NCI-H128 (cell line): ENCODE data around the gene ZNF710.
"Not testable (repeated sequence)": the region's sequence is repeated elsewhere in the genome, so short reads cannot be mapped to it uniquely, and the experiment has no call there.

Source experiments
- DNase-seq: peaks from one replicate; lab custom pipeline; 2025; ENCODE audit not compliant: unreplicated experiment; lab: John Stamatoyannopoulos, UW

Gene ZNF710

DNA sequence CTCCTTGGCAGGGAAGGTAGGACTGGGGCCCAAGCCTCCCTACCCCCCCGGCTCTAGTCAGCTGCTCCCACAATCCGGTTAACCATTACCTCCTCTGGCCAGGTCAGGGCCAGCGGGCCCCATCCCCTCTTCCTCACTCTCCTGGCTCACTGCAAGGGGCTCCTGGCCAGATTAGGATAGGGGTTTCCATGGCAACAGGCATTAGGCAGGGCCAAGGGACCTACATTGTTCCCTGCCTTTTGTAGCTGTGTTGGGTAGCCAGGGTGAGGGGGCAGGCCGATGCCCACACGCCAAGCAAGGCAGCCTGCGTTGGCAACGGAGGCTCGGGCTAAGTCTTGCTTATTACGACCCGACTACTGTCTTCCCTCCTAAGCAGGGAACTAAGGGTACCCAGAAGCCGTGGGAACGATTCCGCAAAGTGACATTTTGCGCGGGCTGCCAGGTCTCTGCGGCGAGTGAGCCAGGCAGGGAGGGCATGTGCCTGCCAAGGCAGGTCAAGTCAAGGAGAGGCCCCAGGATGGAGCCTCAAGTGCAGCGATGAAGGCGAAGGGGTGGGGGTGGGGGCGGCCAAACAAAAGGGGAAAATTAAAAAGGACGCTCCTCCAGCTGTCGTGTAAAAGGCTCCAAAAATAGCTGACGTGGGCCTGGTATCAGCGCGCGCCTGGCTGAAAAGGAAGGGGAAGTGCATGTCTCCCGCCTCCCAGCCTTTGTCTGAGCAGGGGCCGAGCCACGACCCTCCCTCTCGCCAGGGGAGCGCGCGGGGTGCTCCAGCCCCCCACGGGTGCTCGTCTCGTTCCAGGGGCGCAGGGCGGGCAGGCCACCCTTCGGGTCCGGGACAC lies 100.2 kb downstream of the ZNF710 start:
- DNase-seq = no peak

DNA sequence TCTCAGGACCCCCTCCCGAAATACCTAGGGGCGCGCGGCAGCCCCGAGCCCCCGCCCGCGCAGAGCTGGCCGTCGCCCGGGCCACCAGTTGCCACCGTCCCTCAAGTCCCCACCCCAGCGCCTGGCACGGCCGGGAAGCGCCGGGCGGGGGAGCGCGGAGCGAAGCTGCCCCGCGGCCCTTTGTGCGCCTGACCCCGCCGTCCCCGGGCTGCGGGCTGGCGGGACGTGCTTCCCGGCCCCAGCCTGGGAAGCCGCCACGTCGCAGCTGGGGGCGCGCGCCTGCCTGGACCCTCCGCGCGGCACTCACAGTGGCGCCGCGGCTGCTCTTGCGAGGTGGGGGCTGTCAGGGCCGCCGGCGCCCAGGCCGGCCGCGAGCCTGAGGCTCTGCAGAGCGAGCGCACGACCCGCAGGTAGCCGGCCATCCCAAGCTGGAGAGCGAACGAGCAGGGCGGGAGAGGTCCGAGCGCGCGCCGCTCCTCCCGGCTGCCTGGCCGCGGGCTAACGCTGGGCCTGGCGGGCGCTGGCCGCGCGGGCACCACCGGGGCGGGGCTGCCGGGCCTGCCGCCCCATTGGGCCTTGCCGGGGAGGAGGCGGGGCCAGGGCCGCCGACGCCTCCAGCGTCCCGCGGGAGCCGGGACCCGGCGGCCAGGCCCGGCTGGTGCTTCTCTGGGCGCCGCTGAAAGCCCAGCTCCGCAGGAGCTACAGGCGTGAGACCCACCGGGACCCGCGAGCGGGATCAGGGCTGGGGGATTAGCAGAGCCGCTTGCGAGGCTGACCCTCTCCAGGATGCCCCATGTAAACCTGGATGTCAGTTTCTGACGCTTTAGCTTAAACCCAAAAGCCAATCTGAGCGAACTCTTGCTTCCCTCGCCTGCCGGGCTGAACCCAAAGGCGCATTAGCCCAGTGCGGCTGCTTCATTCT lies 101.1 kb downstream of the ZNF710 start, which contains the start of gene IDH2:
Gene IDH2, minus strand, starts transcription at position 500 of the 922 bp plus-strand sequence. Its CDS starts 78 bp downstream, at position 422.
- peak; percentile 28 for DNase-seq

DNA sequence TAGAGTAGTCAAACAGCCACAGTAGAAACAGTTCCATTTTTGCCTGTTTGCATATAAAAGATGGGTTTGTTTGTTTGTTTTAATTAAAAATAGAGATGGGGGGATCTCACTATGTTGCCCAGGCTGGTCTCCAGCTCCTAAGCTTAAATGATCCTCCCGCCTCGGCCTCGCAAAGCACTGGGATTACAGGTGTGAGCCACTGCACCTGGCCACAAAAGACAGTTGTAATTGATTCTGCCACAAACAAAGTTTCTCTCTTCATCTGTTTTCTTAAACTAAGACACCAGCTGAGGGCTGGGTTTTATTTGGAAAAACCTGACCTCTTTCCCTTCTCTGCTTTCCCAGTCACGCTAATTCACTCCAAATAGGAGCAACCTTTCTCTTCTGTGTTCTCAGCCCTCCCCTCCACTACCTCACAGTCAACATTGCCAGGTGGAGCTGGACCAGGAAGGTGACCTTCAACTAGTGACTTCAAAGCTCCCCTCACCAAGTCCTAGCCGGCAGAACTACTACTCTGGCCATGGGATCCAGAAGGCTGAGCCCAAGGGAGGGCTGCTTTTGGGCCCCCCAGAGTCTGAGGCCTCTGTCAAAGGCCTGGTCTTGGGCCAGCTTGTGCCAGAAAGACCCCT lies 102.7 kb downstream of the ZNF710 start:
- DNase-seq = no peak

DNA sequence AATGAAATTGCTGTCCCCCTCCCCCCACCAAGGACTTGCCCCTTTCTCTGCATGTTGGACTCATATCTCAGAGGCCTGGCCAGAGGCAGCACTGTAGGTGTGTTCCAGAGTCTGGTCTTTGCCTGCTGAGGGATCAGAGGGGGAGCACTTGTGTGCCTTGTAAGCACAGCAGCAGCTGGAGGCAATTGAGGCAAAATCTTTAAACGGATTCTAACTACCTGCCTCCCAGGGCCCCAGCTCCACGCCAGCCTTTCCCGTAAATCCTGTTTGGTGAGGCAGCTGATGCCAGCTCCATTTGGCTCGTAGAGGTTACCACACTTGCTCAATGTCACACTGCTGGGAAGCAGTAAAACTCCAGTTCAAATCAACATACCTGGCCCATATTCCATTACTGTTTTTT lies 103.4 kb downstream of the ZNF710 start:
- DNase-seq = no peak

DNA sequence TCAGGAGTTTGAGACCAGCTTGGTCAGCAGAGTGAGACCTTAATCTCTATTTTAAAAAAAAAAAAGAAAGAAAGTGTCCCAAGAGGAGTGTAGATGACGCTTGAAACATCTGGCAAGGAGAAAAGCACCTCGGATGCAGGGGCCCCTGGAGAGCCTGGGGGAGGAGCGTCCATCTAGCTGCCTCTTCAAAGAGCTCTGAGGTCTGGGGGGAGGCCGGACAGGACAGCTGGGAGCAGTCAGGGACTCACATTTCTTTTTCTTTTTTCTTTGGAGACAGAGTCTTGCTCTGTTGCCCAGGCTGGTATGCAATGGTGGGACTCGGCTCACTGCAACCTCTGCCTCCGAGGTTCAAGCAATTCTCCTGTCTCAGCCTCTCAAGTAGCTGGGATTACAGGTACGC lies 104.4 kb downstream of the ZNF710 start:
- DNase-seq = no peak

DNA sequence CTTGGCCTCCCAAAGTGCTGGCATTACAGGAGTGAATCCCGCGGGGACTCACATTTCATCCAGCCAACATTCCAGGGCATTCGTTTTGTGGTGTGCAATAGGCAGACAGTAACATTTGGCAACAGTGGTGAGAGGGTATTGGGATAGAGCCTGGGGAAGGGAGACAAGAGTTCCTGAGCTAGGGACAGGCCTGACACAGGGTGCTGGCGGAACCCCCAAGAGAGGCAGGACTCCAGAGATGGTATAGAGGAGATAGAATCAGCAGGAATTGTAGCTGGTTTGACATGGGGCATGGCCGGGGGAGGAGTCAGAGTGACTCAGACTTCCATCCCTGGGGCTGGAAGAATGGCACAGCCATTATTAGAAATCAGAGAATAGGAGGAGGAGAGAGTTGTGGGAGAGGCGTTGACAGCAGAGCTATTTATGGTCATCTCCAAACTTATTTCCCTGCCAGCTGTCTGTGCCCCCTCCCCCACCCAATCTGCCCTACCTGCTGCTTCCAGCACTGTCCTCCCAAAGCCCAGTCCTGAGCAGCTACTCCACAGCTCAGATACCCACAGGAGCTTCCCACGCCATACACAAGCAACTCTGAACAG lies 105.5 kb downstream of the ZNF710 start:
- DNase-seq = no peak

DNA sequence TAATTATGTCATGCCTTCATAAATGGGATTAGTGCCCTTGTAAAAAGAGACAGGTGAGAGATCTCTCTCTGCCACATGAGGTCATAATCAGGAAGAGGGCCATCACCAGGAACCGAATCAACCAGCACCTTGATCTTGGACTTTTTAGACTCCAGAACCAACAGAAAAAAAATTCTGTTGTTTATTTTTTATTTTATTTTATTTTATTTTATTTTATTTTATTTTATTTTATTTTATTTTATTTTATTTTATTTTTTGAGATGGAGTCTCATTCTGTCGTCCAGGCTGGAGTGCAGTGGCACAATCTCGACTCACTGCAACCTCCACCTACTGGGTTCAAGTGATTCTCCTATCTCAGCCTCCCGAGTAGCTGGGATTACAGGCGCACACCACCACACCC lies 106.9 kb downstream of the ZNF710 start:
- not testable (repeated sequence) for DNase-seq

DNA sequence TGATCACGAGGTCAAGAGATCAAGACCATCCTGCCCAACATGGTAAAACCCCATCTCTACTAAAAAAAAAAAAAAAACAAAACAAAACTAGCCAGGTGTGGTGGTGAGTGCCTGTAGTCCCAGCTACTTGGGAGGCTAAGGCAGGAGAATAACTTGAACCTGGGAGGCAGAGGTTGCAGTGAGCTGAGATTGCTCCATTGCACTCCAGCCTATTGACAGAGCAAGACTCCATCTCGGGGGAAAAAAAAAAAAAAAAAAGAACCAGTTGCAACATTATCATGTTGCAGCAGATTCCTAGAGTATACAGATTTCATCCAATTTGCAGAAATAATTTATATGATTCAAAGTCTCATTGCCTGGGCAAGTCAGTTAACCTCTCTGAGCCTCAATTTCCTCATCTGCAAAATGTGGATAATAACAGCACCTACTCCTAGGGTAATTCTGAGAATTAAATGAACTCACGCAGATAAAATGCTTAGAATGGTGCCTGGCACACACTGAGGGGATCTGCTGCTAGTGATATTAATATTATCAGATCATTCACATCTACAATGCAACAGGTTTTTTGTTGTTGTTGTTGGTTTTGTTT lies 108.1 kb downstream of the ZNF710 start:
- DNase-seq = not testable (repeated sequence)

DNA sequence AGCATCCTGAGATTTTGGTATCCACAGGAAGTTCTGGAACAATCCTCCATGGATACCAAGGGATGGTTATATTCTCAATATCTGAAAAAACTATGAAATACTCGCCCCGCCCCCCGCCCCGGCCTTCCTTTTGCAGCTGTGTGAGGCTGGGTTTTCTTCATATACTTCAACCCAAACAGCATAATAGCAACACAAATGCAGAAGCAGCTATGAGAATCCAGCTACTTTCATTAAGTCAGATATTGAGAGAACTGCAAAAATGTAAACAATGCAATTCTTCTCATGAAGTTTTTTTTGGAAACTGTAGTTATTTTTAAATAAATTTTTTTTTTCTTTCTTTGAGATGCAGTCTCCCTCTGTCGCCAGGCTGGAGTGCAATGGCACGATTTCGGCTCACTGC lies 112.0 kb downstream of the ZNF710 start:
- DNase-seq = no peak

DNA sequence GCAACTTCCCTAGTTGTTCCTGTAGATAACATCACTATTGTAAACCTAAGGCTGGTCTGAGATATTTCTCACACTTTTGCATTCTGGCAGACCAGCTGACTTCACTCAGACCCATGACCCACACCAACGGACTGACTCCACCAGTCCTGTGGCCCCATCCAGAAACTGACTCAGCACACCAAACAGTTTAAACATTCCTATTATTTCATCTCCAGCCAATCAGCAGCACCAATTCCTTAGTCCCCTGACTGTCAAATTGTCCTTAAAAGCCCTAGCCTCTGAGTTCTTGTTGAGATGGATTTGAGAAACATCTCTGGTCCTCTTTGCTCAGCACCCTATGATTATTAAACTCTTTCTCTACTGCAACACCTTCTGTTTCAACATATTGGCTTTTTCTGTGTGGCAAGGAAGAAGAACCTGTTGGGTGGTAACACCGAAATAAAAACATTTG lies 113.4 kb downstream of the ZNF710 start:
- DNase-seq = no peak

DNA sequence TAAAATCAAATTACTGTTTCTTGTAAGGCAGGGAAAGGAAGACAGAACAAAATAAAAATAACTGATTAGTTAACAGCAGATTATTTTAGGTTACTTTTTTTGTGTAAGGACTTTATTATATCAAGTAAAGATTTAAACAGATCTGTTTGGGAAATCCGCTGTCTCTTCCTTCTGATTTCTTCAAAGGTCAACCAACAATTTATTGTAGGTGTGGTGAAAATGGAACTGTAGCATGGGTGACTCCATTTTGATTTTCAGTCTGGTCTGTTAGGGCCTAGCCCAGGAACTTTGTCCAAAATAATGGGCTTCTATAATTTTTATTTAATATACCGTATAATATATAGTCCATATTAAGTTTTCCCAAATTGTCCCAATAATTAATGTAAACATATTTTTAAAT lies 114.7 kb downstream of the ZNF710 start:
- DNase-seq = no peak

DNA sequence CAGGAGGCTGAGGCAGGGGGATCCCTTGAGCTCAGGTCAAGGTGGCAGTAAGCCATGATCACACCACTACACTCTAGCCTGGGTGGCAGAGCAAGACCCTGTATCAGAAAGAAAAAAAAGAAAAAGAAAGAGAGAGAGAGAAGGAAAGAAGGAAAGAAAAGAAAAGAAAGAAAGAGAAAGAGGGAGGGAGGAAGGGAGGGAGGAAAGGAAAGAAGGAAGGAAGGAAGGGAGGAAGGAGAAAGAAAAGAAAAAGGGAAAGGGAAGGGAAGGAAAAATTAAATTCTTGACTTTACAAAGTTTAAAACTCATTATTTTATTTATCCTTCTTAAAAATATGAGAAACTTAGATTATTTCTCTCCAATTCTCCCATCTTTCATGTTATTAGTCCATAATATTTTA lies 118.2 kb downstream of the ZNF710 start:
- DNase-seq = no peak

DNA sequence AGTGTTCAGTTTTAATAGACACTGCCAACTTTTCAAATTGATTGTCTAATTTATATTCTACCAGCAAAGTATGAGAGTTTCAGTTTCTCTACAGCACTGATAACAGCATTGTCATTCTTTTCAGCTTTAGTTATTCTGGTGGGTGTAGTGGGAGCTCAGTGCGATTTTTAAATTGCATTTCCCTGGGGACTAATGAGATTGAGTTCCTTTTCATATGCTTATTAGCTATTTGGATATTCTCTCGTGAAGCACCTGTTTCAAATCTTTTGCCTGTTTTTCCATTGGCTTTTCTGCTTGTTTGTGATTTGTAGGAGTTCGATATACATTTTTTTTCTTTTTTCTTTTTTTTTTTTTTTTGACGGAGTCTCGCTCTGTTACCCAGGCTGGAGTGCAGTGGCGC lies 120.0 kb downstream of the ZNF710 start:
- DNase-seq = no peak

DNA sequence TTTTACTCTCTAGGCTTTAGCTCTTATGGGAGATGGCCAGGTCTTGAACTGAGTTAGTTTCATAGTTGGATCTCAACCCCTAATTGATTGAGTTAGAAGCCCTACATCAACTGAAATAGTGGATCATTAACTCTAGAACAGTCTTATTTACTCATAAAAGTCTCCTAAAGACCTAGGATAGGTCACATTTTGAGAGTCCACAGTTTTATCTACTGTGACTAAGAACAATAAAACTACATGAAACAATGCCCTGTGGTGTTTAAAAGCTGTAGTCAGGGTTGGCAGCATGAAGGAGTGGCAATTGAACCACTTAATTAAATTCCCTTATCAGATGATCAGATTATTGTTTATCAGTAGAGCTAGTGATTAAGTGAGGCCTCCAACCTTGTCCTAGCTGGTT lies 123.4 kb downstream of the ZNF710 start:
- no peak for DNase-seq

DNA sequence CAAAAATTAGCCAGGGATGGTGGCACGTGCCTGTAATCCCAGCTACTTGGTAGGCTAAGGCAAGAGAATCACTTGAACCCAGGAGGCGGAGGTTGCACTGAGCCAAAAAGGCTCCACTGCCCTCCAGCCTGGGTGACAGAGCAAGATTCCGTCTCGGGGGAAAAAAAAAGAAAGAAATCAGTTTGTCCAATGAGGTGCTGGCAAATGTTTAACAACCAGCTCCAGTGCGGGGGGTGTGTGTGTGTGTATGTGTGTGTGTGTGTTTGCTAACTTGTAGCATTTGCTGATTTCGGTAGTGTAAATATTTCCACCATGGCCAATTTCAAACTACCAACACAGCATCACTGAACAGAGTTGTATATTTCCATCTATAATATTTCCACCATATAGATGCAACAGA lies 124.9 kb downstream of the ZNF710 start:
- no peak for DNase-seq

DNA sequence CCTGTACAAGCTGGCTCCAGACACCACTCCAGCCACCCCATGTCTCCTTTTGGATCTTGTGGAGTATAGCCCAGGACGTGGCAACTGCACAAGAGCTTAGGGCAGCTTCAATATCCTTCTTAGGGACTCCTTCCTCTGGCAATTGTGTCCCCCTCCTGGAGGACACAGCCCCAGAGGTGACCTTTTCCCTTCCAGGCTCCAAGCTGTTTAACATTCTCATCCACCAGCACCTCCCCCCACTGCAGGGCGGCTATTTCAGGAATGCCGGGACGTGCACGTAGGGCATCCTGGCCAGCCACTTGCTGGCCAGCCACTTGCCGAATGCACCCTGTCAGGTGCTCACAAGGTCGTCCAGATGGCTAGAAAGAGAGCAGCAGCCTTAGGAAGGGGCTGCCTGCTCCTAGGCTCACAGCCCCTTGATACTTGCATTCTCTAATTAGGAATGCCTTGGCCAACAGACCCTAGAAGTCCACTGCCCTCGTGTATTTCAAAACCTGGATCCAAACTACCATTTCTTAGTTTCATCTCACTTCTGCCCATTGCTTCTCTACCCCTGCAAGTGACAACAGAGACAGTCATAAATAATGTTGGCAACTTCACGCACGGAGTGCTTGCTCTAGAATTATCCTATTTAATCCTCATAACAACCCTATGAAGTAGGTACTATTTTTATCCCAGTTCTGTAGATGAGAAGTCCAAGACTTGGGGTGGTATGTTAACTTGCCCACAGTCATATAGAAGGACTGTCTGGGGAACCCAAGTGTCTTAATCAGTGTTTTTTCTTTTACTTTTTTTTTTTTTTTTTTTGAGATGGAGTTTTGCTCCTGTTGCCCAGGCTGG lies 125.7 kb downstream of the ZNF710 start:
- no peak for DNase-seq

DNA sequence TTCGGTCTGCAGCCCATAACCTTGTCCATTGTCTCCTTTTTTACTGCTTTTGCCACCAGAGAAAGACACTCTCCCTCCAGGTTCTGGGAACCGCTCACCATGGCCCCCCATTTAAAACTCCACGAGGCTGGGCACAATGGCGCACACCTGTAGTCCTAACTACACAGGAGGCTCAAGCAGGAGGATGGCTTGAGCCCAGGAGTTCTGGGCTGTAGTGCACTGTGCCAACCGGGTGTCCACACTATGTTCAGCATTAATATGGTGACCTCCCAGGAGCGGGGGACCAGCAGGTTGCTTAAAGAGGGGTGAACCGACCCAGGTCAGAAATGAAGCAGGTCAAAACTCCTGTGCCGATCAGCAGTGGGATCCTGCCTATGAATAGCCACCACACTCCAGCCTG lies 129.2 kb downstream of the ZNF710 start:
- DNase-seq = no peak
